Gastroesophageal sphincter (tissue), 4 donors: Measurements from ENCODE around the gene WNT3A. TPM values are rescaled to one million over a fixed set of nuclear protein-coding genes. Genes with fewer than 3 reads are reported as not detected.

Experiments
- ATAC-seq: fragments of 150-250 bp; one replicate; pipeline ENCODE4 v1.9.1; 2016; ENCODE audit warnings: mild to moderate bottlenecking, moderate library complexity
- H3K27ac ChIP-seq, 4 donors: fragments of 200-600 bp; sonication (generic) in 3 of 4; 1 replicate in 3 of 4; 2 replicates in 1 of 4; pipeline ENCODE4 v1.5.1; 2016 to 2019
- H3K27me3 ChIP-seq: fragments of 200-600 bp; sonication (generic); one replicate; pipeline ENCODE4 v1.5.1; 2019
- H3K36me3 ChIP-seq, 2 donors: fragments of 200-600 bp; sonication (generic); one replicate each; pipeline ENCODE4 v1.5.1; 2019; ENCODE audit warnings: control low read depth in 1 of 2
- H3K4me1 ChIP-seq, 3 donors: fragments of 200-600 bp; sonication (generic); 1 replicate in 2 of 3; 2 replicates in 1 of 3; pipeline ENCODE4 v1.5.1; 2016 to 2019; ENCODE audit warnings: control low read depth in 2 of 3
- H3K4me3 ChIP-seq, 2 donors: fragments of 200-600 bp; sonication (generic); one replicate each; pipeline ENCODE4 v1.5.1; 2019; ENCODE audit warnings: mild to moderate bottlenecking in 1 of 2, moderate library complexity in 1 of 2
- H3K9me3 ChIP-seq, 3 donors: fragments of 200-600 bp; sonication (generic); one replicate each; pipeline ENCODE4 v1.5.1; 2017 to 2019; ENCODE audit warnings: control low read depth in 2 of 3
- CTCF ChIP-seq, 4 experiments: fragments of 200-600 bp in 2 of 4; fragments of 450-650 bp in 2 of 4; sonication (generic) in 1 of 4; IDR thresholded peaks; one replicate each; pipeline ENCODE4 v1.5.1; 2017 to 2019; ENCODE audit warnings: antibody characterized with exemption in 4 of 4, mild to moderate bottlenecking in 2 of 4, moderate library complexity in 2 of 4
- EP300 ChIP-seq: sonication (generic); formaldehyde crosslinking; IDR thresholded peaks from one replicate; pipeline ENCODE4 v1.6.1; 2017; ENCODE audit warnings: antibody characterized with exemption, mild to moderate bottlenecking
- POLR2A ChIP-seq, 2 donors: fragments of 450-650 bp; IDR thresholded peaks; one replicate each; pipeline ENCODE4 v1.6.1; 2017; ENCODE audit warnings: antibody characterized with exemption in 2 of 2, mild to moderate bottlenecking in 2 of 2, moderate library complexity in 1 of 2
- POLR2AphosphoS5 ChIP-seq: sonication (generic); formaldehyde crosslinking; IDR thresholded peaks from one replicate; pipeline ENCODE4 v1.6.1; 2017; ENCODE audit warnings: antibody characterized with exemption
- WGBS, 2 donors: methylation state at CpG; one replicate each; pipeline ENCODE4 v1.1.5; 2018; ENCODE audit warnings: low coverage in 1 of 2; 5-methylcytosine and 5-hydroxymethylcytosine counted together
- total RNA-seq, 4 donors: library from RNA; depleted of rRNA; stranded (reverse); fragments of >200 nt; gene quantifications; one replicate each; pipeline ENCODE4 v1.1.0, GENCODE V29; 2016

The WNT3A gene
- total RNA-seq, 4 donors from 2014 or later = not detected

GRCh38 chr1:228097333-228098081, 90.7 kb downstream of the WNT3A start:
- H3K27me3 ChIP-seq = no peaks in the 10 kb centered on the region
- H3K4me3 ChIP-seq = no peak overlapping the region
- peaks cover 0 to 56% (median 19%) of the 10 kb centered on the region in 3 donors for H3K4me1 ChIP-seq
- H3K27ac ChIP-seq = no peak overlapping the region
- TF ChIP-seq EP300 (no peak), POLR2AphosphoS5 (no peak), CTCF (IDR thresholded peaks at IDR 0.05) (no peak), POLR2A (IDR thresholded peaks at IDR 0.05) (no peak)
- H3K36me3 ChIP-seq = peaks cover 0 to 79% of the 10 kb centered on the region in 2 donors
- 88 to 90% methylated on average over 5 to 12 of the region's 34 CpGs for WGBS, 2 donors
- no peak for ATAC-seq
- H3K9me3 ChIP-seq = peaks cover 0 to 15% (median 0%) of the 10 kb centered on the region in 3 donors

GRCh38 chr1:228098323-228098931, 91.6 kb downstream of the WNT3A start:
- ATAC-seq = no peak
- H3K4me1 ChIP-seq = peaks cover 0 to 50% (median 15%) of the 10 kb centered on the region in 3 donors
- no peak overlapping the region for H3K4me3 ChIP-seq
- no peak overlapping the region for H3K27ac ChIP-seq
- H3K9me3 ChIP-seq = peaks cover 0 to 15% (median 0%) of the 10 kb centered on the region in 3 donors
- peaks cover 0 to 71% of the 10 kb centered on the region in 2 donors for H3K36me3 ChIP-seq
- TF ChIP-seq POLR2A (IDR thresholded peaks at IDR 0.05) (no peak), CTCF (IDR thresholded peaks at IDR 0.05) (no peak), EP300 (no peak), POLR2AphosphoS5 (no peak)
- H3K27me3 ChIP-seq = no peaks in the 10 kb centered on the region
- 88 to 97% methylated on average over 5 to 11 of the region's 28 CpGs for WGBS, 2 donors

GRCh38 chr1:228099331-228099732, 92.5 kb downstream of the WNT3A start:
- TF ChIP-seq POLR2A (IDR thresholded peaks at IDR 0.05) = no peak
- TF ChIP-seq CTCF (IDR thresholded peaks at IDR 0.05) = no peak
- TF ChIP-seq EP300 = no peak
- TF ChIP-seq POLR2AphosphoS5 = no peak
- H3K4me1 ChIP-seq = peaks cover 0 to 56% (median 20%) of the 10 kb centered on the region in 3 donors
- no peak overlapping the region for H3K27ac ChIP-seq
- no peak for ATAC-seq
- WGBS, 2 donors = 20% methylated on average over 1 of the region's 4 CpGs; no CpG with 5 or more reads in 1 of the 2 donors
- no peak overlapping the region for H3K4me3 ChIP-seq
- peaks cover 0 to 10% (median 0%) of the 10 kb centered on the region in 3 donors for H3K9me3 ChIP-seq
- H3K36me3 ChIP-seq = peaks cover 0 to 64% of the 10 kb centered on the region in 2 donors
- H3K27me3 ChIP-seq = no peaks in the 10 kb centered on the region

- Histone ChIP-seq H3K4me1 (peaks cover 0 to 47% (median 19%) of the 10 kb centered on the region in 3 donors), H3K27ac (peak overlapping the region in 3 of 4 donors; percentile 24 to 95 (median 92)), H3K27me3 (no peaks in the 10 kb centered on the region), H3K9me3 (no peaks in the 10 kb centered on the region), H3K36me3 (peaks cover 0 to 64% of the 10 kb centered on the region in 2 donors), H3K4me3 (no peak overlapping the region)
- ATAC-seq = no peak
- WGBS, 2 donors = 73% methylated on average over 4 of the region's 12 CpGs; no CpG with 5 or more reads in 1 of the 2 donors
- no peak for TF ChIP-seq EP300
- peak; percentile 6 for TF ChIP-seq POLR2AphosphoS5
Measured at GRCh38 chr1:228100822-228101613, 94.2 kb downstream of the WNT3A start.

GRCh38 chr1:228101614-228101993, 94.8 kb downstream of the WNT3A start:
- no peaks in the 10 kb centered on the region for H3K9me3 ChIP-seq
- peak overlapping the region in 1 of 2 donors; percentile 93 for H3K4me3 ChIP-seq
- no peak for ATAC-seq
- peaks cover 0 to 64% of the 10 kb centered on the region in 2 donors for H3K36me3 ChIP-seq
- TF ChIP-seq POLR2A (IDR thresholded peaks at IDR 0.05) = no peak
- WGBS, 2 donors = 70 to 80% methylated on average over 3 to 5 of the region's 15 CpGs
- no peaks in the 10 kb centered on the region for H3K27me3 ChIP-seq
- H3K27ac ChIP-seq = peak overlapping the region in 3 of 4 donors; percentile 92 to 97 (median 95)
- peaks cover 0 to 41% (median 15%) of the 10 kb centered on the region in 3 donors for H3K4me1 ChIP-seq
